ENCODE measurements around the gene FBXL17. TPM values are rescaled to one million over a fixed set of nuclear protein-coding genes. Genes with fewer than 3 reads are reported as not detected.
"Not testable (repeated sequence)": the region's sequence is repeated elsewhere in the genome, so short reads cannot be mapped to it uniquely, and the experiment has no call there.

The FBXL17 gene
- total RNA-seq, 1 donor from 2014 or later, result 7.0 TPM

- no peak overlapping the region for H3K27ac Mint-ChIP-seq
- DNase-seq (ENCODE audit: low spot score), result no peak
- H3K27me3 Mint-ChIP-seq (ENCODE audit: low read depth), result no peaks in the 10 kb centered on the region
- no peaks in the 10 kb centered on the region for H3K4me1 Mint-ChIP-seq (ENCODE audit: low read depth)
- H3K36me3 Mint-ChIP-seq (ENCODE audit: low read depth), result no peaks in the 10 kb centered on the region
- intact Hi-C loops (cut with micrococcal nuclease), result no loop called here
- H3K9me3 Mint-ChIP-seq, result no peaks in the 10 kb centered on the region
- H3K4me3 Mint-ChIP-seq (ENCODE audit: low read depth), result no peak overlapping the region
Measured at GRCh38 chr5:108206707-108207106, 175.2 kb downstream of the FBXL17 start.

GRCh38 chr5:108201721-108202120, 180.2 kb downstream of the FBXL17 start:
- no peaks in the 10 kb centered on the region for H3K27me3 Mint-ChIP-seq (ENCODE audit: low read depth)
- H3K36me3 Mint-ChIP-seq (ENCODE audit: low read depth), result no peaks in the 10 kb centered on the region
- H3K27ac Mint-ChIP-seq, result no peak overlapping the region
- no peaks in the 10 kb centered on the region for H3K4me1 Mint-ChIP-seq (ENCODE audit: low read depth)
- intact Hi-C loops (cut with micrococcal nuclease), result no loop called here
- no peaks in the 10 kb centered on the region for H3K9me3 Mint-ChIP-seq
- no peak for DNase-seq (ENCODE audit: low spot score)
- H3K4me3 Mint-ChIP-seq (ENCODE audit: low read depth), result no peak overlapping the region

GRCh38 chr5:108196276-108196675, 185.6 kb downstream of the FBXL17 start:
- Mint-ChIP-seq H3K27ac (no peak overlapping the region), H3K4me3 (ENCODE audit: low read depth) (no peak overlapping the region), H3K9me3 (no peaks in the 10 kb centered on the region), H3K27me3 (ENCODE audit: low read depth) (no peaks in the 10 kb centered on the region), H3K36me3 (ENCODE audit: low read depth) (no peaks in the 10 kb centered on the region), H3K4me1 (ENCODE audit: low read depth) (no peaks in the 10 kb centered on the region)
- no peak for DNase-seq (ENCODE audit: low spot score)
- intact Hi-C loops (cut with micrococcal nuclease), result no loop called here

- DNase-seq (ENCODE audit: low spot score), result no peak
- no peaks in the 10 kb centered on the region for H3K9me3 Mint-ChIP-seq
- H3K27ac Mint-ChIP-seq, result no peak overlapping the region
- H3K4me3 Mint-ChIP-seq (ENCODE audit: low read depth), result no peak overlapping the region
- intact Hi-C loops (cut with micrococcal nuclease), result no loop called here
- H3K4me1 Mint-ChIP-seq (ENCODE audit: low read depth), result no peaks in the 10 kb centered on the region
- no peaks in the 10 kb centered on the region for H3K27me3 Mint-ChIP-seq (ENCODE audit: low read depth)
- H3K36me3 Mint-ChIP-seq (ENCODE audit: low read depth), result no peaks in the 10 kb centered on the region
Measured at GRCh38 chr5:108193021-108193795, 188.7 kb downstream of the FBXL17 start.

GRCh38 chr5:108184940-108185339, 197.0 kb downstream of the FBXL17 start:
- intact Hi-C loops (cut with micrococcal nuclease), result no loop called here
- no peaks in the 10 kb centered on the region for H3K4me1 Mint-ChIP-seq (ENCODE audit: low read depth)
- H3K27me3 Mint-ChIP-seq (ENCODE audit: low read depth), result no peaks in the 10 kb centered on the region
- no peak overlapping the region for H3K27ac Mint-ChIP-seq
- H3K4me3 Mint-ChIP-seq (ENCODE audit: low read depth), result no peak overlapping the region
- no peaks in the 10 kb centered on the region for H3K9me3 Mint-ChIP-seq
- no peak for DNase-seq (ENCODE audit: low spot score)
- H3K36me3 Mint-ChIP-seq (ENCODE audit: low read depth), result no peaks in the 10 kb centered on the region

GRCh38 chr5:108181975-108182374, 199.9 kb downstream of the FBXL17 start:
- H3K4me1 Mint-ChIP-seq (ENCODE audit: low read depth), result no peaks in the 10 kb centered on the region
- H3K4me3 Mint-ChIP-seq (ENCODE audit: low read depth), result no peak overlapping the region
- H3K9me3 Mint-ChIP-seq, result no peaks in the 10 kb centered on the region
- no peaks in the 10 kb centered on the region for H3K27me3 Mint-ChIP-seq (ENCODE audit: low read depth)
- no peak for DNase-seq (ENCODE audit: low spot score)
- no peaks in the 10 kb centered on the region for H3K36me3 Mint-ChIP-seq (ENCODE audit: low read depth)
- intact Hi-C loops (cut with micrococcal nuclease), result no loop called here
- no peak overlapping the region for H3K27ac Mint-ChIP-seq

- Mint-ChIP-seq H3K4me3 (ENCODE audit: low read depth) (no peak overlapping the region), H3K27ac (no peak overlapping the region), H3K36me3 (ENCODE audit: low read depth) (no peaks in the 10 kb centered on the region), H3K9me3 (no peaks in the 10 kb centered on the region), H3K27me3 (ENCODE audit: low read depth) (no peaks in the 10 kb centered on the region), H3K4me1 (ENCODE audit: low read depth) (no peaks in the 10 kb centered on the region)
- intact Hi-C loops (cut with micrococcal nuclease), result no loop called here
- no peak for DNase-seq (ENCODE audit: low spot score)
Measured at GRCh38 chr5:108174286-108174685, 207.6 kb downstream of the FBXL17 start.

GRCh38 chr5:108171759-108172158, 210.1 kb downstream of the FBXL17 start:
- intact Hi-C loops (cut with micrococcal nuclease), result no loop called here
- H3K27me3 Mint-ChIP-seq (ENCODE audit: low read depth), result no peaks in the 10 kb centered on the region
- H3K9me3 Mint-ChIP-seq, result no peaks in the 10 kb centered on the region
- no peak overlapping the region for H3K4me3 Mint-ChIP-seq (ENCODE audit: low read depth)
- no peaks in the 10 kb centered on the region for H3K36me3 Mint-ChIP-seq (ENCODE audit: low read depth)
- no peak for DNase-seq (ENCODE audit: low spot score)
- H3K4me1 Mint-ChIP-seq (ENCODE audit: low read depth), result no peaks in the 10 kb centered on the region
- H3K27ac Mint-ChIP-seq, result no peak overlapping the region

GRCh38 chr5:108168915-108169314, 213.0 kb downstream of the FBXL17 start:
- Mint-ChIP-seq H3K36me3 (ENCODE audit: low read depth) (no peaks in the 10 kb centered on the region), H3K9me3 (no peaks in the 10 kb centered on the region), H3K27ac (no peak overlapping the region), H3K4me3 (ENCODE audit: low read depth) (no peak overlapping the region), H3K27me3 (ENCODE audit: low read depth) (no peaks in the 10 kb centered on the region), H3K4me1 (ENCODE audit: low read depth) (no peaks in the 10 kb centered on the region)
- intact Hi-C loops (cut with micrococcal nuclease), result no loop called here
- no peak for DNase-seq (ENCODE audit: low spot score)

GRCh38 chr5:108167174-108167573, 214.7 kb downstream of the FBXL17 start:
- intact Hi-C loops (cut with micrococcal nuclease), result no loop called here
- H3K27ac Mint-ChIP-seq, result no peak overlapping the region
- no peaks in the 10 kb centered on the region for H3K36me3 Mint-ChIP-seq (ENCODE audit: low read depth)
- H3K4me1 Mint-ChIP-seq (ENCODE audit: low read depth), result no peaks in the 10 kb centered on the region
- no peak overlapping the region for H3K4me3 Mint-ChIP-seq (ENCODE audit: low read depth)
- no peaks in the 10 kb centered on the region for H3K27me3 Mint-ChIP-seq (ENCODE audit: low read depth)
- H3K9me3 Mint-ChIP-seq, result no peaks in the 10 kb centered on the region
- DNase-seq (ENCODE audit: low spot score), result no peak

- Mint-ChIP-seq H3K4me1 (ENCODE audit: low read depth) (no peaks in the 10 kb centered on the region), H3K4me3 (ENCODE audit: low read depth) (no peak overlapping the region), H3K36me3 (ENCODE audit: low read depth) (no peaks in the 10 kb centered on the region), H3K9me3 (no peaks in the 10 kb centered on the region), H3K27ac (no peak overlapping the region), H3K27me3 (ENCODE audit: low read depth) (no peaks in the 10 kb centered on the region)
- DNase-seq (ENCODE audit: low spot score), result no peak
- intact Hi-C loops (cut with micrococcal nuclease), result no loop called here
Measured at GRCh38 chr5:108164574-108164973, 217.3 kb downstream of the FBXL17 start.

- H3K4me1 Mint-ChIP-seq (ENCODE audit: low read depth); intact Hi-C loops (cut with micrococcal nuclease): not testable (repeated sequence)
Measured at GRCh38 chr5:108152854-108153253, 229.0 kb downstream of the FBXL17 start.

GRCh38 chr5:108149369-108149768, 232.5 kb downstream of the FBXL17 start:
- Mint-ChIP-seq H3K27me3 (ENCODE audit: low read depth) (no peaks in the 10 kb centered on the region), H3K4me3 (ENCODE audit: low read depth) (no peak overlapping the region), H3K4me1 (ENCODE audit: low read depth) (peaks cover 8% of the 10 kb centered on the region), H3K36me3 (ENCODE audit: low read depth) (no peaks in the 10 kb centered on the region), H3K27ac (no peak overlapping the region), H3K9me3 (peaks cover 3% of the 10 kb centered on the region)
- DNase-seq (ENCODE audit: low spot score), result no peak
- intact Hi-C loops (cut with micrococcal nuclease), result no loop called here

More at GRCh38 chr5:108152854-108153253, 229.0 kb downstream of the FBXL17 start:
- not testable (repeated sequence) for H3K36me3 Mint-ChIP-seq (ENCODE audit: low read depth); H3K9me3 Mint-ChIP-seq; H3K27me3 Mint-ChIP-seq (ENCODE audit: low read depth); H3K4me3 Mint-ChIP-seq (ENCODE audit: low read depth); DNase-seq (ENCODE audit: low spot score); H3K27ac Mint-ChIP-seq
